Activated CD8-positive, alpha-beta memory T cell treated with anti-CD3 and anti-CD28 coated beads for 4 hours (primary cell): ENCODE data around the gene CIT.
A peak's percentile ranks its signal among the peaks of the same experiment; 100 is the strongest.
"Not testable (repeated sequence)": the region's sequence is repeated elsewhere in the genome, so short reads cannot be mapped to it uniquely, and the experiment has no call there.

Source experiments
- DNase-seq, 2 donors: peaks; one replicate each; pipeline ENCODE4 v3.0.0-alpha.2; 2020; ENCODE audit warnings: low read depth in 2 of 2

Gene CIT

DNA sequence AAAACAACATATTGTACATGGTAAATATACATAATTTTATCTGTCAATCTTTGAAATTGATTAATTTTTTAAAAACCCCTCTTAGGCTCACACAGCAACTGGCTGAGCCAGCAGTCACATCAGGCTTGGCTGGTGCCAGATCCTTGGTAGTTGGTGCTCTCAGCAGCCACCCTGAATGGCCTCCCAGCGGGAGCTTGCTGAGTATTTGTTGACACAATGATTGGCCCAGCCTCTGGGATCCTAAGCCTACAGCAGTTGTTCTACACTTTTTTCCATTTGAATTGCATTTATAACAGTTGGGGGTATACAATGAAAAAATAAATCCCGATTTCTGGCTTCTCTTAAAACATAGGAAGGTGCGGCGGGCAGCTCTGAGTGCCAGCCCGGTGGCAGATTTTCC is 198.0 kb downstream of the CIT start:
- no peak for DNase-seq

DNA sequence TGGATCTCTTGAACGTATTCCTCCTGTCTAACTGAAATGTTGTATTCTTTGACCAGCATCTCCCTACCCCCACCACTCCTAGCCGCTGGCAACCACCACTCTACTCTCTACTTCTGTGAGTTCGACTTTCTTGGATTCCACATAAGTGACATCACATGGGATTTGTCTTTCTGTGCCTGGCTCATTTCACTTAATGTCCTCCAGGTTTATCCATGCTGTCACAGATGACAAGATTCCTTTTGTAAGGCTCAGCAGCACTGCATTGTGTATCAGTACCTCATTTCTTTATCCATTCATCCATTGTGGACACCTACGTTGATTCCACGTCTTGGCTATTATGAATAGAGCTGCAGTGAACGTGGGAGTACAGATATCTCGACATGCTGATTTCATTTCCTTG is 198.7 kb downstream of the CIT start:
- DNase-seq = no peak

DNA sequence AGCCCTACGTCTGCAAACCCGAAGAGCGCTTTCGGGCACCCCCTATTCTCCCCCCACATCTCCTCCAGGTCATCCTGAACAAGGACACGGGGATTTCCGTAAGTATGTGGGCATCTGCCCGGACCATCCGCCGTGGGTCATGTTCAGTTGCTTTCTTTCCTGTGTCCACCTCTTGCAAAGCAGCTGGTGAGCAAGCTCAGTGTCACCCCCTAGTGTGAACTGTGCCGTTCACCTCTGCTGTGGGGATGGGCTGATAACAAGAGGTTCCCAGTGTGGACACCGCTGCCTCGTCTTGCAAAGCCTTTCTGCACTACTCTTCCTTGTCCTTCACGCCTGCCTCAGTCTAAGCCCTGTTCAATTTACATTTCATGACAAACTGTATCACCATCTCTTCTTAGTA is 200.5 kb downstream of the CIT start:
- no peak for DNase-seq

DNA sequence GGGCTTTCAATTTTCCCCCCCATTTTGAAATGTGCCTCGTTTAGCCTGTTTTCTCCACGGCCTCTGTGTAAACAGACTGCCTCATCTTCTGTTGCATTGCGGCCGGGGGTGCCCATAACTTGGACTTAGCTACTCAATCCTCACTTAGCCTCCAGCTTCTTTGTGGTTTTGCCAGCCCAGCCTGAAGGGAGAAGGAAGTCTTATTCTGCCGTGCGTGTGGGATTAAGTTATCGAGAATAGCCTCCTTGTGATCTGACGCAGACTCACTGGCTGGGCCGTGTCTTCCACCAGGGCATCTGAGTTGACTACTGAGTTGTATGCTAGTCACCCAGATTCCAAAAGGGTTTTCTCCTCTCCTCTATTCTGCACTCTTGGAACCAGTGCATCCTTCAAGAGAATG is 201.1 kb downstream of the CIT start:
- DNase-seq = no peak

DNA sequence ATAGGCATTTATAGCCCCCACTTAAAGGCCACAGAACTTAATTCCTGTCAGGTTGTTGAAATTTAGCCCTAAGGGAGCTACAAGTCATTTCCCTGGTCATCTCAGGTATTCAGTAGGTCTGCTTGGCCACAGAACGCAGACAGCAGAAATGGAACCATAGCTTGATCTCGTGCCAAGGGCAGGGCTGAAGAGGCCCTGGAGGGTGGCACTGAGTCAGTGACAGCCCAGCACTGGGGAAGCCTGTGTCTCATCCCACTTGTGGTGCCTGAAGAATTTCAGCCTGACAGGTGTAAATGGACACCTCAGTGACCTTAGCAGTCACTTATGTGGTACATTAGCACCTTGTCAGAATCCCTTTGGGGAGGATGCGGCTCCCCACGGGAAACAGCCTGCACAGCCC is 202.6 kb downstream of the CIT start:
- DNase-seq = no peak

DNA sequence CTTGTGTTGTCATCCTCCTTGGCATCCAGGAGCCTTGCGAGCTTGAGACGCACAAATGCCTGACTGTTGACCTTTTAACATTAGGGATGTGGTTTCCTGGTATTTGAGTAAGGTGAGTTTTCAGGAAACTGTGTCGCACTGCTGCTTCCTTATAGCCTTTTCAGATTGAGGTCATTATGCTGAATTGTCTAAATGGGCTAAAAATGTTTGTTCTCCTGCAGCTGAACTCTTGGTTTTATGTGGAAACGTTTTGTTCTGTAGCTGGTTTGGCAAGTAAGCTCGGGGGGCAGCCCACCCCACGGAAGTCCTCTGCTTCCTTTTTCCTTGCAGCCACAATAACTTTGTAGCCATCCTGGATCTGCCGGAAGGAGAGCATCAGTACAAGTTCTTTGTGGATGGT is 203.5 kb downstream of the CIT start:
- no peak for DNase-seq

DNA sequence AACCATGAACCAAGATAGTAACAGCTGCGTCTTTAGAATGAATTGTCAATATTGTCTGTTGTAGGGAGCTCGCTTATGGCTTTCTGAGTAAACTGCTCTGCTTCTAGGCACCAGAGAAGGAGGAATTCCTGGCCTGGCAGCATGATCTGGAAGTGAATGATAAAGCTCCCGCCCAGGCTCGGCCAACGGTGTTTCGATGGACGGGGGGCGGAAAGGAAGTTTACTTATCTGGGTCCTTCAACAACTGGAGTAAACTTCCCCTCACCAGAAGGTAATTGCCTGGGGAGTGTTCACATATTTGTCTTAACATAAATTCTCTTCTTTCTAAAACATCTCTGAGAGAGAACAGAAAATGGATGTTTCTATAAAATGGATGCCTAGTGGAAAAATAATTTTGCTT is 204.9 kb downstream of the CIT start:
- DNase-seq = no peak

DNA sequence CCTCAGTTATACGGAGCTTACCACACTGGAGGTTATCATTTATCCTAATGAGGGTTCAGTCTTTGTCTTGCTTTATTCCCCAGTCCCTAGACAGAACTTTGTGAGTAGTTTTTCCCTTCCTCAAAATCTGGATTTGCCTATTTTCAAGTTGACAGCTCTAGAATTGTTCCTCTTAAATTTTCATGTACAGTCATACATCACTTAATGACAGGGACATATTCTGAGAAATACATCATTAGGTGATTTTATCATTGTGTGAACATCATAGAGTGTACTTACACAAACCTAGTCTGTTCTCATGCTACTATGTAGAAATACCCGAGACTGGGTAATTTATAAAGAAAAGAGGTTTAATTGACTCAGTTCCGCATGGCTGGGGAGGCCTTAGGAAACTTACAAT is 206.1 kb downstream of the CIT start:
- no peak for DNase-seq

DNA sequence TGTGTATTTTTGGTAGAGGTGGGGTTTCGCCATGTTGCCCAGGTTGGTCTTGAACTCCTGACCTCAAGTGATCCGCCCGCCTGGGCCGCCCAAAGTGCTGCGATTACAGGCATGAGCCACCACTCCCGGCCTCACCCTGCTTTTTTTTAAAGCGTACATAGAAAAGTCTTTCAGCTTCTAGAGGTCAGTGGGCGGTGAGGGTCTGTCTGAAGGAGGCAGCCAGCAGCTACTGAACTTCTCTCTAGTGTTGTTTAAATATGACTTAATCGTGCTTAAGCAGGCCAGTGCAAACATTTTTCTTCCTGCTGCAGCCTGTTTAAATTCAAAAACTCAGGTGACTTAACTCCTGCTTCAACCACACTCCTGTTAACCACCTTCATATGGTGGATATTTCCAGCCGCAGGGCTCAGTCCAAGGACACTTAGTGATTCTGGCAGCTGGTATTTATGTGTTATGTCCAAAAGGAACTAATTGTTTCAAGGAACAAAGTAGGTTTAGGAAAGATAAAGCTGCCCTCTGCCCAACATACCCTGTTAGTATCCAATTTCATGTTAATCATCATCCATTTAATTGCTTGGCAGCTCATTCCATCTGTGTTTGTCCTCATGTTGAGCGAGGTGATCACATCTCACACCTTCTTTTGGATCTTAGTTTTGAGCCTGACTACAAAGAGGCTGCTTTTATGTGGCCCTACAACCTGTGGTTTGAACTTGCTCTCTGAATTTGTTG is 207.2 kb downstream of the CIT start:
- no peak for DNase-seq

DNA sequence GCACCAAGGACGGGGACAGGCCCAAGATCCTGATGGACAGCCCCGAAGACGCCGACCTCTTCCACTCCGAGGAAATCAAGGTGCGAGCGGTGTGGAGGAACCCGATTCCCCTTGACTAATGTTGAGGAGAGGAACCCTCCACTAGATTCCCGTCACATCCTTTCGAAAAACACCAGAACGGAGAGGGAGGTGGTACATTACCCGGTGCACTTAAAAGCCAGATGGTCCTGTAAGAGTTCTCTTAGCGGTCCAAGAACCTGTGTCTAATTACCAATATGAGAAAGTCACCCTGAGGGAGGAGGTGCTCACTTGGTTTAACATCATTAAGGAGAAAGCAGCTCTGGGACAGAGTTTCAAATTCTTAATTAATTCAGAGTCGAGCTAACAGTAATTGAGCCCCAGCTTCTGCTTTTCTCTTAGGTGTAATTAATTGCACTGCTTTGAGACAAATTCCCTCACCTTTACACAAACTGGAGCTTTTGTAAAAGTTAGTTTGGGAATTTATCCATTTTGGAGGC is 208.7 kb downstream of the CIT start:
- no peak for DNase-seq

DNA sequence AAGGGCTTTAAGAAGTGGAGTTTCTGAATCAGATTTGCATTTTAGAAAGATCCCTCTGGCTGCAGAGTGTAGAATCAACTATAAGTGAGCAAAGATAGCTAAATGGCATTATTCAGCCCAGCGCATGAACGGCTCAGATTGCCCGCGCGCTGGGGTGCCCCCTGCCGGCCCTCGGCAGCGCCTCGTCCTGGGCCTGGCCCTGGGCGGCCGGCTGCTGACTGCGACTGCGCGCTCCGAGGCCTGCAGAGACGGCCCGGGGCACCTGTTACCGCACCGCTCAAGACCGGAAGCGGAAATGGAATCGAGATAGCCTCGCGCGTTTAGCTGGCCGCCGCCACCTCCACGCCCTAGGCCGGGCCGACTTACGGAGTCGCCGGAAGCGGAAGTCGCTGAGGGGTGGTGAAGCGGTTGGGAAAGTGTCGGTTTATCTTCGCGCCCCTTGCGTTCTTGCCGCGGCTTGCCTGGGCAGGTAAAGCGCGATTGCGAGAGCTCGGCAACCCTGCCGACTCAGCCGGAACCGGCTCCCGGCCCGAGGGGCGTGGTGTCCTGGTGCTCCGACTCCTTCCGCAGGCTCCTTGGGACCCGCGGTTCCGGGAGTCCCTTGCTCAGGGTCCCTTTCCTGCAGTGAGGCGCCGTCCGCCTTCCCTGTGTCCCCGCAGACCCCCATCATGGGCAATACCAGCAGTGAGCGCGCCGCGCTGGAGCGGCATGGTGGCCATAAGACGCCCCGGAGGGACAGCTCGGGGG is 209.4 kb downstream of the CIT start, which contains the start of gene PRKAB1:
TSS of gene PRKAB1 (plus strand) at position 557 of the 747 bp plus-strand sequence. CDS start at position 669, 112 bp downstream.
- peak; percentile 91 to 93 for DNase-seq

DNA sequence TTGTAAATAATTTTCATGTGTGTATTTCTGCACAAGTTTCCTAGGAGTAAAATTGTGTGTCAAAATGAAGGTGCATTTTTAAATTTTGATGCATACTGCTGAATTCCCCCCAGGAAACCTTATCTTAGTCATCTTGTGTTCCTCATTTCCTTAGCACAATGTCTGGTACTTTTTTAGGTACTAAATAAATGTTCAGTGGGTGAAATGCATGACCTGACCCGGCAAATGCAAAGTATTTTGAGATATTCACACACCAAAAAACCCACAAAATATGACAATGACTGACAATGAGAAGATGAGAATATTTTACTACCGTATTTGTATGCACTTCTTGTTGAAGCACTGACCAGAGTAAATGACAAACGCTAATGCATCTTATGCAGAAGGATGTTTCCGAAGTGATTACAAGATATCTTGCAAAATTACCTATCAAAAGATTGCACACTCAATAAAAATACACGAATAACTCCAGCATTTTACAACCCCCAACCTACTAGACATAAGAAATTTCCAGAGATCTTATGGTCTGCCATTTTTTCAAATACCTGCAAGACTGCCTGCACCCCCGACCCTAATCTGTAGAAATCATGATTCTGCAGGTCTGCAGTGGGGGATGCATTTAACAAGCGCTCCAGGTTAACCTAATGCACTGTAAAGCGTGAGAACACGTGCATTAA is 210.1 kb downstream of the CIT start:
- no peak for DNase-seq

DNA sequence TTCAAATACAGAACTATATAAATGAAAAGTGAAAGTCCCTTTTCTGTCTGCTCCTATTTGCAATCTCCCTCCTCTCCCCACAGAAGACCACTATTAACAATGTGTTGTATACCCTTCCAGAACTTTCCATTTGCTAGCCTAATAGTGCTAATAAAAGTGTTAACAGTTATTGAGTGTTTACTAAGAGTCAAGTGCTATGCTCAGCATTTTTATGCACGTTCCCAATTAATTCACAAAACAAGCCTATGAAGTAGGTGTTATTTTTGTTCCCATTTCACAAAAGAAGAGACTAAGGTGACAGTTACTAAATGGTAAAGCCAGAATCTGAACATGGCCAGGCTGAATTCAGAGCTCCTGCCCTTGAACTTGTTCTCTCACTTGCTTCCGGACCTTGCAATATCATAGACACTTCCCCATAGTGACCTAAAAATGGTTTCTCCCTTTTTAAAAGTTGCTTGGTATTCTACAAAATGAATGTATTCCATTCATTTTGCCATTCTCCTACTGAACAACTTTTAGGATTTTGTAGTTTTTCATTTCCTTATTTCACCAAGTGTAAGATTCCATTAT is 210.8 kb downstream of the CIT start:
- no peak for DNase-seq

DNA sequence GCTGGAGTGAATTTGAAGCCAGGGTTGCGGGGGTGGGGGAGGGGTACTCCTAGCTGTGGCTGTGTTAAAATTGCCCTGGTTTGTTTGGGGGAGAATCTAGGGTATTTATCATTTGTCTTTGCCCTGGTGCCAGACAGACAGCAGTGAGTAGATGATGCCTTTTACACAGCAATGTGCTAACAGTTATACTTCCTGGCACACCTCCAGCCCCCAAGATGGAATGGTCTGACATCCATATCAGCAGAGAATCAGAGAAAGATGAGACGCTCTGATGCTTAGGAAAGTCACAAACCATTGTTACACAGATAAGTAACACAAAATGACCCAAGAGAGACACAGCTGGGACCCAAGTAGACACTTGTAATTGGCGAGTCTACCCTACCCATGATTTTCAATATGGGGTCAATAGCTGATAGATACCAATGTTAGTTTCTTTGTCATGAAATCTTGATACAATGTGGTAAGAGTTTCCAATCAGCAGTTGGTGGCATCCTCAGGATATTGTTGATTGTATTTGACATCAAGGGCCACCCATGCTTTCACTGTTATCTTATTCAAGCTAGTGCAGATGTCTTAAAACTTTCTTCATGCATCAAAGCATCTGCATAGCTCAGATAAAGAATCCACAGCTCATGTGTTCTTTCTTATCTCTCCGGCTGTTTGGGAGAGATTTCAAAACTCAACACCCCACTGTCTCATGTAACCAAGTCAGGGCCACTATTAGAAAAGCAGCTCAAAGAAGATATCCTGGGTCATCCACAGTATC is 211.8 kb downstream of the CIT start:
- DNase-seq = no peak

DNA sequence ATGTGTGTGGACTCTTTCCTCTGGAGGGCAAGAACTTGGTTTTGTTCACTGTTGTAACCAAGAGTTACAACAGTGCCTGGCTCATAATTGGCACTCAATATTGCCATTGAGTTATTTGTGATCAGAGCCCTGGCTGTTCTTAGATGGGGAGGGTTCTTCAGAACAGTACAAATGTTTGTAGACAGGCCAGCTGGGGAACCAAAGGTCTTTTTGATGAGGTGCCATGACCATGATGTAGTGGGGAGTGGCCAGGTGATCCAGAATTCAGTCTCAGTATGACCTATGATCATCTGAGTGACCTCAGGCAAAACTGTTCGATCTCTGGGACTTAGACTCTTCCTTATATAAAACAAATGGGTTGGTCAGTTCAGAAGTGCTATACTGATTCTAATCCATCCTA is 212.5 kb downstream of the CIT start:
- no peak for DNase-seq

DNA sequence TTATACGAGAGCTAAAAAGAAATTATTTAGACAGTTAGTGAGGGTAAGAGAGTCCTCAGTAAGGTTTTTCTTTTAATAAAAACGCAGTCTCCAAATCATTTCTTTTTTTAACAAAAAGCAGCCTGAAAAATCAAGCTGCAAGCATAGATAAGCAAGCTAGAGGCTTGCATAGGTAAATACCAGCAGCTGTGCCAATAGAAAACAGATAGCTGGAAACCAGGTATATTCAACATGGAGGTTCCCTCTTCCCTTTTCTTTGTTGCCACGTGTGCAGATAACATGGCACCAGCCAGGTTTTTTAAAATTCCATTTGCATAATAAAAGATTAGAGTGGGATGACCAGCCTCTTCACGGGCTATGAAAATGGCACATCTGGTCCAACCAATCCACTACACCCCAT is 215.2 kb downstream of the CIT start:
- no peak for DNase-seq

DNA sequence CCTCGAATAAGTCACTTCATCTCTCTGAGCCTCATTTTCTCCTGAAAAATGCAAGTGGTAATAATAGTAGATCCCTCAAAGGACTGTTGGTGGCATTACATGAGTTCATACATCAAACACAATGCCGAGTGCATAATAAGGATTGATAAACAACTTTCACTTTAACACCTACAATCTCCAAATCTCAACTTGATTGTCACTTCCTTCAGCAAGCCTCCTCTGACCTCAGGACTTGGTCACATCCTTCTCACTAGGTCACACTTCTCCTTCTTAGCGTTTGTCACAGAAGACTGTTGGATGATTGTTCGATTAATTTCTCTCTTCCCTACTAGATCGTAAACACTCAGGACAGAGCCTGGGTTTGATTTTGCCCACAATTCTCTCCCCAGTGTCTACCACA is 217.0 kb downstream of the CIT start:
- no peak for DNase-seq

DNA sequence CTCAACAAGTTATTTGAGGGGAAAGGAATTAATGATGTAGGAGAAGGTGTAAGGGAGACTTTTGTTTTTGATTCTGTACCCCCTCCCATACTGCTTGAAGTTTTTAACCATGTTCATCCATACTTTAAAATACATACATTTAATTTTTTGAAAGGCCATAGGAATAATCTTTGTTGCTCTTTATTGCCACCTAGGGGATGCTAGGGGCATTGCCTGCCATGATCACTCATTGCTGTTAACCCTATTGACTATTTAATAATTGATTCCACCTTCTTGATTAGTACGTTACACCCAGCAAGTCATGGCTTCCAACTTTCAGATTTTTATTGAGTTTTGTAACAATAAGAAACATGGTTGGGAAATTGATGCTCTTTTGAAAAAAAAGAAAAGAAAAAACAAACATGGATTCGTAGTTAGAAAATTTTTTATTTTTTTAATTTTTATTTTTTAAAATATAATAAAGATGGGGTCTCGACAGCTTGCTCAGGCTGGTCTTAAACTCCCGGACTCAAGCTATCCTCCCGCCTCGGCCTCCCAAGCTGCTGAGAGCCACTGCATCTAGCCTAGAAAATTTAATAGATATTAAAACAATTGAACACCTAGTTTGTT is 217.7 kb downstream of the CIT start:
- DNase-seq = peak in 1 of 2 donors; percentile 8

DNA sequence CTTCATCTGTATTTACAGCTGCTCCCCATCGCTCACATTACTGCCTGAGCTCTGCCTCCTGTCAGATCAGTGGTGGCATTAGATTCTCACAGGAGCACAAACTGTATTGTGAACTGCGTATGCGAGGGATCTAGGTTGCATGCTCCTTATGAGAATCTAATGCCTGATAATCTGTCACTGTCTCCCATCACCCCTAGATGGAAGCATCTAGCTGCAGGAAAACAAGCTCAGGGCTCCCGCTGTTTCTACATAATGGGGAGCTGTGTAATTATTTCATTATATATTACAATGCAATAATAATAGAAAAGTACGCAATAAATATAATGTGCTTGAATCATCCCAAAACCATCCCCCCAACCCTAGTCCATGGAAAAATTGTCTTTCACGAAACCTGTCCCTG is 219.0 kb downstream of the CIT start:
- not testable (repeated sequence) for DNase-seq

DNA sequence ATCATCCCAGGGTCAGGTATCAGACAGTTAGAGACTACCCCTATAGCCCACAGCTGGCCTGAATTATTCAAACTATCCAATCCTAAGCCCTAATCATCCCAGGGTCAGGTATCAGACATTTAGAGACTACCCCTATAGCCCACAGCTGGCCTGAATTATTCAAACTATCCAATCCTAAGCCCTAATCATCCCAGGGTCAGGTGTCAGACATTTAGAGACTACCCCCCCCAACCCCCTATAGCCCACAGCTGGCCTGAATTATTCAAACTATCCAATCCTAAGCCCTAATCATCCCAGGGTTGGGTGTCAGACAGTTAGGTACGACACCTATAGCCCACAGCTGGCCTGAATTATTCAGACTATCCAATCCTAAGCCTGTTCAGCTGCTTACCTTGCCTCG is 220.1 kb downstream of the CIT start:
- DNase-seq = not testable (repeated sequence)

DNA sequence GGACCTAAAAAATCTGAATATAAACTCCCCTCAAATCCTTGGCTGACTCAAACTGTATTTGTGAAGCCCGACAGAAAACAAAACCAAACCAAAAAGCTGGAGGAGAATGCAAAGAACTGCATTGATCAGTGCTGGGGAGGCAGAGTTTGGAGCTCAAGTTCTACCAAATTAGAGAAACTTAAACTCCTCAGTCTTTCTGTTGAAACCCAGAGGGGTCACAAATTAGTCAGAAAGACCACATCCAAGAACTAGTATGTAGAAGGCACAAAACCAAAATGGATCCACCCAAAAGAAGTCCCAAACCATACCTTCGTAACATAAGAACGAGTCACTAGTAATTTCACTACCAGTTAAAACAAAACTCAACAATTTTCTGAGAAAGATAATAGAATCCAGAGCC is 224.5 kb downstream of the CIT start:
- no peak for DNase-seq
